ENCODE data around the gene GSX1.
"Not testable (repeated sequence)": the region's sequence is repeated elsewhere in the genome, so short reads cannot be mapped to it uniquely, and the experiment has no call there.

The GSX1 gene

DNA sequence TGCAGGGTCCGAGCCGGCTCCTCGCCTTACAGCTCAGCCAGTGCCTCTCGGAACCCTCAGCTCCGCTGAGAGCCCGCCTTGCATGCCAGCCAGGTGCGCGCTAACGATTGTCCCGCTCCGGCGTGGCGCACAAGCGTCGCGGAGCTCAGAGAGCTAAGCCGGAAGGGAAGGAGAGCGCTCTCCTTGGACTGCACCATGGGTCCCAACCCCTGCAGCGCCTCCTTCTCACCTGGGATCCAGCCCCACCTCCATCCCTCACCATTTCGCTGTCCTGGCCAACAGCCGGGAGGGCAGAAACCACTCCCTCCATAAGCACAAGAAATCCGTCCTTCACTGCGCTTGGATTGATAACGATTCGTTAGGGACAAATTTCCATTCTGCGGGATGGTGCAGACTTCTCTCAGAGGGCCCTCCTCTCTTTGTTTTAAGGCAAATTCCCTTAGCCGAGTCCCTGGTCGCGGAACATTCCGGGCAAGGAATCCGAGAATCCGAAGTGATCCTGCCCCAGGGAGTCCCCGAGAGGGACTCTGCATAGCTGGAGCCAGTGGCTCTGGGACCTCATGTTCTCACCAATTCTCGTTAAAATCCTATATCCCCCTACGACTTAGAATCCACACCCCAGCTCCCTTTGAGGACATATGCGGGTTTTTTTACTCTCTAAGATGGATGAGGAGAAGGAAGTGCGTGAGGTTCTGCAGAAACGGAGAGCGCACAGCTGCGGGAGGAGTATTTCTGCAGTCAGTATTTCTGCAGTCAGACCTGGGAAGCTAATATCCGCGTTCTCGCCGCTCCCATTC is 2.8 kb downstream of the GSX1 start:
- DNase-seq = no peak

DNA sequence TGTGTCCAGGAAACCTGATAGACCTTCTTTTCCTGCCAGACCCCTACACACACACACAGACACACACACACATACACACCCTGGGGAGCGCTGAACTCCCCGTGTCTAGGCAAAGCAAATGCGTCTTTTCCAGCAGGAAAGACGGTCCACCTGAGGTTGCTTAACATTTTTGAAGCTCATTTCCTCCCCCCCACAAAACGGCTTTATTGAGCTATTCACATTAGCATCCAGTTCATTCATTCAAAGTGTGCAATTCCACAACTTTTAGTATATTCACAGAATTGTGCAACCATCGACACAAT is 3.4 kb downstream of the GSX1 start:
- no peak for DNase-seq

DNA sequence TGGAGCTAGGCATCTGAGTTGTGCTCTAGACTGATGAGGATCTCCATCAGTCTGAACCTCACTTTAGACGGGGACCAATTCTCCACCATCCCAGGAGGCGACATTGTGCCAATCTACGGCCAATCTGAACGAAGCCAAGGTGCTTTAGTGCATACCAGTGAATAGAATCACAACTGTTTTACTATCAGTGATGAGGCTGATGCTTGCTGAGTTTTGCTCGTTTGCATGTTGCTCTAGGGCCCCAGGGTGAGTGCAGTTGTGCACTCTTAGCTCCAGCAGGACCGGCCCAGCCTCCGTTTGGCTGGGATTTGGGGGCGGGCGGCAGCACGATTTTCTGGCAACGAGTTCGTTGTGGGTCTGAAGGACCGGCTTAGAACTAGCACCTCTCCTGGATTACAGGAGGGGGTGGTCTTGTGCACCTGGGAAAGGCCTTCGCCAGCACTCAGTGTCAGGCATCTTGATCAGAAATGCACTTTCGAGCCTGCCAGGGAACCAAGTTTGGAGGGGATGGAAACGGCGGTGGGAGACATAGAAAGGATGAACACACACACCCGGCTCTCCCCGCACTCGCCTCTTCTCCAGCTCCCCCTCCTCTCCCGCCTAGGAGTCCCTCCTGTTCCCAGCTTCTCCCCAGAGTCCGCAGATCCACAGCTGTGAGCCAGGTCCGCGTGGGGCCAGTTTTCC is 4.4 kb downstream of the GSX1 start:
- DNase-seq = no peak

DNA sequence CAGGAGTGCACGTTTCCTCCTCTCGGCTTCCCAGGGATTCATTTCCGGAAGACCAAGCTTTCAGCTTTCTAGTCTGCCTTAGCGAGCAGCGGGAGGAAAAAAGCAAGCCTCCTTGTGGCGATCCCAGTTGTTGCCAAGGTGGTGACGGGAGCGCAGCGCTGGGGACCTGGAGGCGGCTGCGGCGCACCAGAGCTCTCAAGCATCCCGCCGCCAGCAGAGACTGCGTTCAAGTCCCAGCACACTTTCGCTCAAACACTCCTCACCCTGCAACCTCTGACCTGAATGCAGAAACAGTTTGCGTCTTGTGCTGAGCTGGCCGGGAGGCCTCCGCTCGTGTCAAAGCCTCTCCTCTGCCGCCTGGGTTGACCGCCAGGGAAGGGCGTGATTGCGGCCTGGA is 4.9 kb downstream of the GSX1 start:
- no peak for DNase-seq

DNA sequence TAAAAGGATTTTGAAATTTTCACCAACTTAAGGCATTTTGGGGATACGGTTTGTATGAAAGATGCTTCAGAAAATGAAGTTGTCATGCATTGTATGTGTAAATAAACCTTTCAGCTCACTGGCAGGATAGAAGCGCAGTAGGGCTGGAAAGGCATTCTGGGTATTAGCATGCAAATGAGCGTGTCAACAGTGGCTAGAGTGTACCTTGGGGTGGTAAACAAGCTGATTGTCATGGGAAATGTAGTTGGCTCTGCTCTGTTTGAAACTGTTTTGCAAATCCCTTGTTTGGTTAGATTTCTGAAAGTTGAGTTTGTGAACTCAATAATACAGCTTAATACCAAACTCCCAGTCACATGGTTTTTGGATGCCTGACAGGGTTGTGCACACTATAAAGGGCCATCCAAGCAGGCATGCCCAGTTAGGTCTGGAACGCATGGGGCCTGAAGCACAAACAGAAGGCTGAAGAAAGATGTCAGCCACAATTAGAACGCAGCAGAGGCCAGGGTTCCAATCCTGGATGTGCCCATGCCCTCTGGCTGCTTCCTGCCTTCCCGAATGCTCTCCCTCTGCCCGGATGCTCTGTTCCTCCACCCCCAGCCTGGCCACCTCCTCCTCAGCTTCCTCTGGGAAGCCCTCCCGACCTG is 14.6 kb downstream of the GSX1 start:
- no peak for DNase-seq

DNA sequence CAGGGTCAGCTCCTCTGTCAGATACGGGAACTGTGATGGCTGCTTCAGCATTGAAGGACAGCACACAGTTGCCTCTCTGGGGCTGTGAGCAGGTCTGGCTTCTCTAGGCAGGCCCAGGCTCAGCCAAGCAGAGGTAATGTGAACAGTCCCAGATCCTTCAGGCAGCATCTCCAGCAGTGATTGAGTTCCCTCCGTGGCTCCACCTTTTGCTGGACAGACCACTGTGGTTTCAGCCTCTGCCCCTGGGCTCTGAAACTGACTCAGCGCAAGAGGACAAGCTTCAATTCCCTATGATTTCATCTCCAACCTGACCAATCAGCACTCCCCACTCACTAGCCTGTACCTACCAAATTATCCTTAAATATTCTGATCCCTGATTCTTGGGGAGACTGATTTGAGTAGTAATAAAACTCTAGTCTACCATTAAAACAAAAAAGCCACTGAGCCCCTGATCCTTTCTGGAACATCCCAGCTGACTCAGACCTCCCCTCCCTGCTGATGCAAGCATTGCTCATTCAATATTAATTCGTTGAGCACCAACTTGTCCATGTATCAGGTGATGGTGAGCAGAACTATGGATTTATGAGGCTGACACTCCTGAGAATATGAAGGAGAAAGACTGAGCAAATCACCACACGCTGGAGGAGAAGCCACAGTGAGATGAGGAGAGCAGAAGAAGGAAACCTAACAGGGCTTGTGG is 16.7 kb downstream of the GSX1 start:
- DNase-seq = no peak

DNA sequence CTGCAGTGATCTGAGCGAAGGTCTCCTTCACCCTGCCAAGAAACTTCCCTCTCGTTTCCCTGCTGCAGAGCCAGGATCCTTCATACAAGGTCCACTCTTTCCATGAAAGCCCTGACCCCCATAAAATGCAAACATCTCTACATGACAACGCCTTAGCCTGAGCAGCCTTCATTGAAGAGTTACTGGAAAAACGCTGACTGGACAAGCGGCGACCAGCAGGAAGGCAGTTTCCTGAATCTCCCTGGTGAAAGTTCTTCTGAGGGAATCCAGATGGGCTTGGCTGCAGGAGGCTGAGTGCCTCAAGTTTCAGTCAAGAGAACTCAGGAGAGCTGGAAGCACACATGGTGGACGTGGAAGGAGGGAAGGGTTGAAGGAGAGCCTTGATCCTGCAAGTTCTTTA is 17.7 kb downstream of the GSX1 start:
- DNase-seq = no peak

DNA sequence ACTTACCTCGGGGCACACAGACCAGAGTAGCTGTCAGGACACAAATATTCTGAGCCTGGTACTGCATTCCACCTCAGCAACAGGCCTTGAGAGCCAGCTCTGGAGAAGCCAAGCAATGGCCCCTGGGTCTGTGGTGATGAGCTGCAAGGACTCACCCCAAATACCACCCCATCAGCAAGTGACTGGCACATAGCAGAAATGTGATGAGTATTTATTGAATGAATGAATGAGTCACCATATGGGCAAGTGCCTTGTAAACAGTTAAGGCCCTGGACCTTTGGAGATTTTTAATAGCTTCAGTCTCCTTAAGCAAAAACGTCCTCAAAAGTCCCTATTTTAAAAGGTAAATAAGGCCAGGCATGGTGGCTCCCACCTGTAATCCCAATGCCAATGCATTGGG is 18.2 kb downstream of the GSX1 start:
- no peak for DNase-seq

DNA sequence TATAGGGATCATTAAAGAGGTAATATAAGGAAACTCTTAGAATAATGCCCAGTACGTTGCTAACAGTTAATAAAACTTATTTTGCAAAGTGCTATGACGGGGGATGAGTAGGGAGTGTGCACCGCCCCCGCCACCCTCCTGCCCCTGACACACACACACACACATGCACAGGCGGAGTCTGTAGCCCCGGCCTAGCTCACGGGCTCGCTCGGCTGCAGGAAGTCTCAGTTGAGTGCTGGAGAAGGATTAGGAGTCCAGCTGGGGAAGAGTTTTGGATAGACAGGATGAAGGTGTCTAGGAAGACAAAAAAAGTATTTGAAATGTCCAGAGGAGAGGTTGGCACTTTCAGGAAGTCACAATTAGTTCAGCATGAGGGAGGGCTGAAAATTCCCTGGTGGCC is 21.5 kb downstream of the GSX1 start:
- DNase-seq = no peak

DNA sequence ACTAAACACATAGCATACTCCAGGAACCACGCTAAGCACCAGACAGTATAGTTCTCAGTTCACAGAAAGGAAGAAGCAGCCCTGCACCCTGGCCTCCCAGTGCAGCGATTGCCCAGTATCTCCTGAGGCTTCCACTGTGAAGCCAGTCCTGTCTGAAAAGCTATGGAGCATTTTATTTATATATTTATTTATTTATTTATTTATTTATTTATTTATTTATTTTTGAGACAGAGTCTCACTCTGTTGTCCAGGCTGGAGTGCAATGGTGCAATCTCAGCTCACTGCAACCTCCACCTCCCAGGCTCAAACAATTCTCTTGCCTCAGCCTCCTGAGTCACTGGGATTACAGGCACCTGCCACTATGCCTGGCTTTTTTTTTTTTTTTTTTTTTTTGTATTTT is 25.5 kb downstream of the GSX1 start:
- DNase-seq = not testable (repeated sequence)

DNA sequence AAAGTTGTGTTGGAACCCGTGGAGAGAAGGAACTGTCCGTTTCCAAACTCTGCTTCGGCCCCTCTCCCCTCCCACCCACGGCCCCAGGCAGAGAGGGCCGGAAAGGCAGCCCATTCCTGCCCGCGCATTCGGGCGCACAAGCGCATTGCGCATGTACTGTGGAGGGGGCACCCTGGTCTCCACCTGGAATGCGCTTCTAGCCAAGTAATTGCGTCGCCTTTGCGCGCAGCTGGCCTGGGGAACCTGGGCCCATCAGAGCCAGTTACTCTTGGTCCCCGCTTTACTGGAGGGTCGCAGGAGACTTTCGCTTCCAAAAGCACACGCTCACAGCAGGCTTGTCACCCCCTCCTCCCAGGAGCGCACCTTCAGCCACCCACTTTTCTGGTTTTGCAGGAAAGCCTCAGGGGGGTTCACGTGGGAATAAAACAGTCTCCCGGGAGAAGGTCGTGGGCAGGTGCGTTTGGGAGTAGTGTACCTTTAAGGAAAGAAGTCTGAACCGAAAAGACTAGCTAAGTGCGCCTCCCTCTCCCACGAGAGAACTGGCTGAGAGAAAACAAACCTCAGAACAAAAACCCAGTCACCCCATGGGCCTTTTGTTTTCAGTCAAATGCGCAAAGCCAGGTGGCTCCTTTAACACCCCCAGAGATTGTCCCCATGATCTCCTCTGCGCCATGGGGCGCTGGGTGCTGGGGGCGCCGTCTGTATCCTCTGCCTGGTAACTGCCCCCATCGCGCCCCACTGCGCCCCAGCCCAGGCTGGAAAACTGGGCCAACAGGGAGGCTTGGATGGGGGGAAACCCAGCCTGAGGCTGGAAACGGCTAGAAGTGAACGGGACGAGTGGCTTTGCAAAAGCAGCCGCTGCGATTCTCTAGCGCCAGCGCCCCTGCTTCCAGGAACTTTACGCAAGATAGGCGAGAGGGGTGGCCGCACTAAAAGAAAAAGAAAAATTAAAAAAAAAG is 28.5 kb downstream of the GSX1 start:
- DNase-seq = no peak

DNA sequence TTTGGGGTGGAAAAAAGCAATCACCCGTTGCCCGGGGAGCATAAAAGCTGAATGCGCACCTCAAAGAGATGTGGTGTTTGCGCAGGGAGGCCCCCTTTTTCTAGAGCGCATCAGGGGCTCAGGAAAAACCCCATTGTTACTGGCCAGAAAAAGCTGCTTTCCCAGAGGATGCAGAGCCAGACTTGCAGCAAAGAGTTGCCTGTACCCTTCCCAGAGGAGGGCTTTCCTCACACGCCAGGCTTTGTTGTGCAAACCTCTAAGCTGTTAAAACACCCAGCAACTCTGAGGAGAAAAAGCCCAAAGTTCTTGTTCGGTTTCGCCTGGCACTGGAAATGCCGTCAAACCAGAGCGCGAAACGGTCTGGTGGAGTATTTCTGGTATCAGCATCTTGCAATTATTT is 29.3 kb downstream of the GSX1 start:
- no peak for DNase-seq

DNA sequence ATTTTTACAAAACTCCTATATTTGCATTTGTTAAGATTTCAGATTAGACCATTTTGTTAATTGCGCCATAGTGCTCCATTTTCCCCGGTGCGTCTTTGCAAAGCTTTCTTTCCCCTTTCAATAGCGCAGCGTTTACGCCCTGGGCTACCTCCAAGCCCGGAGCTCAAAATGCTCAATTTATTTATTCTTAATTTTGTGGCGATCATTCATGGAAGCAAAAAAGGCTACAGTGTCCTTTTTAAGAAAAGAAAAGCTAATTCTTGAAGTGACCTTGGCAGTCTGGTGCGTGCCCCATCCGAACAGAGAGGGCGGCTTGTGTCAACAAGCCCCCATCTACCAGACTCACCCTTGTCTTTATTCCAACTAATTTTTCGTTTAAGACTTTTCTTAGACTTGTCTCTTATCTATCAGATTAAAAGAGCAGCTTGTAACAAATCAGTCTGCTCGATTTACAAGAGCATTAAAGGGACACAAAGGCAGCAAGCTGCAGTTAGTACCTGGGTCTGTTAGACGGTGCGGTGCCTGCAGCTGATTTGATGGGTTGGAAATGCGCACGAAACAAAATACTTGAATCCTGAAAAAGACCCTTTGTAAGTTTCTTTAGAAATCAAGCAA is 30.1 kb downstream of the GSX1 start:
- DNase-seq = no peak

DNA sequence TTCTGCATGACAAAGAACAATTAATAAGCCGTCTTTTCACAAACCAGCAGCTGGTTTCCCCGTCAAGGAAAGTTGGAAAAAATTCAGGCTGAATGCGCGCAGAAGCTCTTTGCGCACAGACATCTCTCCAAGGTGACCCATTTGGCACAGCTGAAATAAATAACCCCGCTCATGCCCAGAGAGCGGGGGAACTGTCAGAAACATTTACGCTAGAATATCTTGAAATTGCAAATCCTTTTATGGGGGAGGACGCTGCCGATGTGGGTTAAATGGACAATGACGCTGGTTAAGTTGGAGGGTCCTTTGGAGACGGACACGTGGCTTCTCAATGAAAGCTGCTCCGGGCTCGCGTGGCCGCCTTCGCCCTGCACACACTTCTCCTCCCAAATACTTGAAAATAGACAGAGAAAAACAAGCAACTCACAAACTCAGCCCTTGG is 30.6 kb downstream of the GSX1 start:
- no peak for DNase-seq

DNA sequence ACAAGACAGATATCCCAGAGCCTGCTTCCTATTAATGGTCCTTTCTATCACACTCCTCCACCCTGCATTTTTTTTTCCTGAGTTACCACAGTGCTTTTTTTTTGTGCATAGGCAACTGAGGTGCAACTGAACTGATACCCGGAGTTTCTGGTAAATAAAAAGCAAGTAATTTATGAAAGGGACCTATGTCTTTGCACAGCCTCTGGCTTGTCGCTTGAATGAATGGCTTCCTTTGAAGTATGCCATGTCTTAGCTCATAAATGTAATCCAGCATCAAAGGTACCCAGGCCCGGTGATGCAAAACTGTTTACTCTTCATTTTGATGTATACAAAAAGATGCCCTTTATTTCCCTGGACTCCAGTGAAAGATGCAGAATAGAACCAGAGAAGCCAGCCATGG is 31.8 kb downstream of the GSX1 start:
- no peak for DNase-seq

DNA sequence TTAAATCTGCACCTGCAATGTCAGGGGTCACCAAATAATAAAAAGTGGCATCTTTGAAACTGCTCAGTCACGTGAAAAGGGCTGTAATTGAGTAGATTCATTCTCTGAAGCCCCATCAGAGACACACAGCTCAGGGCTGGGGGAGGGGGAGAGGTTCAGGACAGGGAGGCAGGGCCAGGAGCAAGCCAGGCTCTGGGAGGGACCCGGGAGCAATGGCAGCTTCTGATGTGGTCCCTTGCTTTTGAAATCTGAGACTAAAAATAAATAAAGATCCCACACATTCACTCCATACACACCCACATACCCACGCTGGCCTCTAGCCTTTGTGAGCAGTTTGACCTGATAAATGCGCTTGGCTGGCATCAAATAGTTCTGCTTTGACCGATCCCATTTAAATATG is 32.8 kb downstream of the GSX1 start:
- no peak for DNase-seq

DNA sequence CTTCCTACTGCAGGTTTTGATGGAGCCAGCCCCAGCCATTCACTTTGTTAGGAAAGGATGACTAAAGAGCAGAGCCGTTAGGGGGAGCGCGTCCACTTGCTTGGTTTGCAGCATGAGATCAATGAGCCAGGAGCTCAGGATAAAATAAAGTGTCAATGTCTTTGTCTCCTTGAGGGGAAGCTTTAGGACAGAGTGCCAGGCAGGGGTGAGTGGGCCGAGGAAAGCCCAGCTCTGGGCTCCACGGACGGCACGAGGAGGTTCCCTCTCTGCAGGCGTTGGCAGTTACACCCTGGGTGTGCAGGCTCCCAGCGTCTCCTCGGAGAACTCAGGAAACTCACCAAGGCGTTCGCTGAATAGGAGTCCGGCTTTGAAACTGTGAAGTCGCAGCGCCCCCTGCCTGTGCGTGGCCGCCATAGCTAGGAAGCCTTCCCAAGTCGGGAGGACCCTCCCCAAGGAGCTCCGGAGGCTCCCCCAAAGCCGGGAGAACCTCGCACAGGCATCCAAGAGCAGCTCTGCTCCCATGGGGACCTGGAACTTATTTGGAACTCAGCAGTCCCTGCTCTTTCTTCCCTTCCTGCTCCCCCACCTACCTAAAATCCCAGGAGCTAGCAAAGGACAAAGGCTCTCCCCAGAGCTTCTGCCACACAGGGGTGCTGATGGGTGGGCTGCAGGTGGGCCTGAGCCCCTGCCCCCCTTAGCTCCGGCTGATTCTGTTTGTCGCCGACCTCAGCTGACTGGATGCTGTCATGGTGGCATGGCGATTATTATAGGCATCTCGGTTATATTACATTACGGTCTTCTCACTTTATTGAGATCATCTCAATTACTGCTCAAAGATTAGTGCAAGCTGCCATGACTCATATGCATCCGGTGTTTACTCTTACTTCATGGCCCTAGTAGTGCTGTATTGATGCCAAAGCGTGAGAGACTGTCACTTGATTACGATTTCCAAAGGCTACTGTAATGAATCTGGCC is 34.4 kb downstream of the GSX1 start:
- peak; percentile 82 for DNase-seq

DNA sequence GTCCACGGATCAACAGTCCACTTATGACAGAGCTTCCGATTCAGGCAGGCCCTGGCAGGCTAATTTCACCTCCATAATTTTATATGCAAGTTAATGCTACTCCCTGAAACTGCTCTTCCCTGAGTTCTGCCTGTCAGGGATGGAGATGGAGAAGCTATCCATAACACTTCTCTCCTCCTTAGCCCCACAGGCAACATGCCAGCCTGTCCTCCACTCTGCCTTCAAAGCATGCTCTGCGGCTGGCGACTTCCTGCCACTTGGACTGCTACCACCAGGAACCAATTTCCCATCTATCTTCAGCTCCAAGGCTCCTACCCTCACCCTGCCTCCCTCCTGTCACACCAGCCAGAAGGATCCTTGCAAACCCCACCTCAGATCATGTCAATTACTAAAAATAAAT is 35.4 kb downstream of the GSX1 start:
- no peak for DNase-seq

DNA sequence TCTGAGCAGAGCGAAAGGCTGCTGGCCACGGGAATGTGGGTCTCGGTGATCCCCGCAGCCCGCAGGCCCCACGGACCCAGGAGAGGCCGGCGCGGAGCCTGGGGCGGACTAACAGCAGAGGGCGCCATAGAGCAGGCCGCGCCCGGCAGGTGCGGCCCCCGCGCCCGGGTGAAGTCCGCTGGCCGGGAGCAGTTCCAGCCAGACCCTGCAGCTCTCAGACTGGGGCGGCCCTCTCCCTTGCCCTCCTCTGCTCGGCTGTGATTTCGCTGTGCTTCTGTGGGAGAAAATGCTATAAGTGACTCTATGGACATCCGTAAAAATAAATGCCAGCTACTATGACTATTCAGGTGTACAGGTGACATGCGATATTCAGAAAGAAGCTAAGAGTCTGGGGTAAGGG is 37.7 kb downstream of the GSX1 start:
- DNase-seq = peak; percentile 47

DNA sequence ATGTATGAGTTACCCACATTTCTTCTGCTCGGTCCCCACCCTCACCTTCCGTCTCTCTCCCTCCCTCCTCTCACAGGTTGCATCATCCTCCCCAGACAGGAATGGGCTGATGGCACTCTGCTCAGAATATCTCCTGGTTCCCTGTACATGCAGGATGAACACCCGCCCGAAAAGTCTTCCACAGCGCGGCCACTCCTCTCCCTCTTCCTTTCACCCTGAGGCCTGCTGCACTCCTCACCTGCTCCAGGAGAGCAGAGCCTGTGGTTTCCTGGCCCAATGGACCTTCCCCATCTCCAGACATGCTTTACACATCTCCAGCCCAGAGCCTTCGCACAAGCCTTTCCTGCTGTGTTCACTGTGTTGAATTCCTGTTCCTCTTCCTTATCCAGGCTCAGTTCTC is 40.9 kb downstream of the GSX1 start:
- DNase-seq = no peak

DNA sequence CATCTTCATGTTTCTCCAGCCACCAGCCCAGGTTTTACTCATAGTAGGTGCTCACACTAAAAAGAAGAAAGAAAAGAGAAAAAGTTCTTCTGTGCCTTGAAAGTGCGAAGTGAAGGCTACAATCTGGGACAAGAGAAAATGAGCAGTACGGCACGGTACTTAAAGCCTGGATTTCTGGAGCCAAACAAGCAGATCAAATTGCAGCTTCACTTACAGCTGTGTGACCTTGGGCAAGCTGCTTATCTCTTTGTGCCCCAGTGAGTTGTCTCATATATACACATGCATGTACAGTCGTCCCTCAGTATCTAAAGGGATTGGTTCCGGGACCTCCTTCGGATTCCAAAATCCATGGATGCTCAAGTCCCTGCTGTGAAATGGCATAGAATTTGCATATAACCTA is 41.8 kb downstream of the GSX1 start:
- DNase-seq = no peak

Measured in NCI-H345 (cell line).